Fibroblast of villous mesenchyme (primary cell): ENCODE results near the gene RBFOX2. TPM values are rescaled to one million over a fixed set of nuclear protein-coding genes. Genes with fewer than 3 reads are reported as not detected.

Experiments used
- DNase-seq: peaks from one replicate; pipeline ENCODE4 v3.0.0-alpha.2; 2010; ENCODE audit warnings: low read depth
- H3K4me3 ChIP-seq: 2 replicates; pipeline ENCODE4 v1.5.1; 2011; ENCODE audit warnings: low read depth, mild to moderate bottlenecking, low read length
- total RNA-seq: library from RNA; depleted of rRNA; stranded (reverse); fragments of >200 nt; gene quantifications from 2 replicates; pipeline ENCODE4 v1.2.3, GENCODE V29; 2012
- TF ChIP-seq, protein P1 (sequence below): IDR thresholded peaks from 2 replicates; pipeline ENCODE4 v1.5.1; 2012; ENCODE audit warnings: low read depth, mild to moderate bottlenecking, low read length; ENCODE audit not compliant: insufficient read depth

The RBFOX2 gene
- total RNA-seq, 1 donor: 174 TPM

GRCh38 chr22:36068776-36069344, 40.2 kb upstream of the RBFOX2 start:
- TF ChIP-seq, protein P1, sequence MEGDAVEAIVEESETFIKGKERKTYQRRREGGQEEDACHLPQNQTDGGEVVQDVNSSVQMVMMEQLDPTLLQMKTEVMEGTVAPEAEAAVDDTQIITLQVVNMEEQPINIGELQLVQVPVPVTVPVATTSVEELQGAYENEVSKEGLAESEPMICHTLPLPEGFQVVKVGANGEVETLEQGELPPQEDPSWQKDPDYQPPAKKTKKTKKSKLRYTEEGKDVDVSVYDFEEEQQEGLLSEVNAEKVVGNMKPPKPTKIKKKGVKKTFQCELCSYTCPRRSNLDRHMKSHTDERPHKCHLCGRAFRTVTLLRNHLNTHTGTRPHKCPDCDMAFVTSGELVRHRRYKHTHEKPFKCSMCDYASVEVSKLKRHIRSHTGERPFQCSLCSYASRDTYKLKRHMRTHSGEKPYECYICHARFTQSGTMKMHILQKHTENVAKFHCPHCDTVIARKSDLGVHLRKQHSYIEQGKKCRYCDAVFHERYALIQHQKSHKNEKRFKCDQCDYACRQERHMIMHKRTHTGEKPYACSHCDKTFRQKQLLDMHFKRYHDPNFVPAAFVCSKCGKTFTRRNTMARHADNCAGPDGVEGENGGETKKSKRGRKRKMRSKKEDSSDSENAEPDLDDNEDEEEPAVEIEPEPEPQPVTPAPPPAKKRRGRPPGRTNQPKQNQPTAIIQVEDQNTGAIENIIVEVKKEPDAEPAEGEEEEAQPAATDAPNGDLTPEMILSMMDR: no peak
- H3K4me3 ChIP-seq: no peak overlapping the region
- peak; percentile 13 for DNase-seq

DNA sequence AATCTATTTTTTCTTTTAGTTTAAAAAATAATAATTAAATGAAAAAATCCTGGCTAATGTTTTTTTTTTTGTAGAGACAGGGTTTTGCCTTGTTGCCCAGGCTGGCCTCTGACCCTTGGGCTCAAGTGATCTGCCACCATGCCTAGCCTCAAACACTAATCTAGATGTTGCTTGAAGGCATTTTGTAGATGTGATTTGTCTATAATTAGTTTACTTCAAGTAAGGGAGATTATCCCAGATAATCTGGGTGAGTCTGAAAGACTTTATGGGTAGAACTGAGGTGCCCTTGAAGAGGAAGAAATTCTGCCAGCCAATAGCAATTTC, 38.6 kb upstream of the RBFOX2 start:
- TF ChIP-seq, protein P1: no peak
- DNase-seq: peak; percentile 10
- no peak overlapping the region for H3K4me3 ChIP-seq

- H3K4me3 ChIP-seq: peak overlapping the region; percentile 61
- TF ChIP-seq, protein P1: peak; percentile 98
- DNase-seq: peak; percentile 92
Measured at GRCh38 chr22:36065775-36066544, 37.3 kb upstream of the RBFOX2 start.

DNA sequence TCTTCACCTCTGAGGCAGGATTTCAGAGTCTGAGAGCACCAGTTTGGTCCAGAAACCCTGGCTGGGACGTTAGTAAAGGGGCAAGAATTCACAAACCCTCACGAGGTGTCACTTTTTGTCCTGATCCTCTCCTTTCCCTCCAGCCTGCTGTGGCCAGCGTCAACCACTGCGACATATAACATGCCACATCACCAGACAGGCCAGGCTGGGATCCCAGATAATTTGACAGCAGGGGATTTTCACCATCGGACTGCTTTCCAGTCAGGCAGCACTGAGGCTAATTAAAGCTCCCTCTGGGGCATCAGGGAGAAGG, 36.8 kb upstream of the RBFOX2 start:
- TF ChIP-seq, protein P1: no peak
- peak overlapping the region; percentile 61 for H3K4me3 ChIP-seq
- DNase-seq: no peak

DNA sequence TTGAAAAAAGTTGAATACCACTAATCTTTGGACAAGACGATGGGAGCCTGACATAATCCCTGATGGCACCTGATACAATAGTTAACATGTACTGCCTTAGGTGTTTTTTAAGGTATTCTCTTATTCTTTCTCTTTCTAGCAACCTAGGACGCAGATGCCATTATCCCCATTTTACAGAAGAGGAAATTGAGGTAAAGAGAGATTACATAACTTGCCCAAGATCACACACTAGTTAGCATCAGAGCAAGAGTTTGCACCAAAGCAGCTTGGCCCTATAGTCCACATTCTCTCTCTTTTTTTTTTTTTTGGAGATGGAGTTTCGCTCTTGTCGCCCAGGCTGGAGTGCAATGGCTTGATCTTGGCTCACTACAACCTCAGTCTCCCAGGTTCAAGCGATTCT, 35.7 kb upstream of the RBFOX2 start:
- TF ChIP-seq, protein P1: no peak
- H3K4me3 ChIP-seq: no peak overlapping the region
- no peak for DNase-seq

- H3K4me3 ChIP-seq: no peak overlapping the region
- TF ChIP-seq, protein P1: no peak
- peak; percentile 19 for DNase-seq
Measured at GRCh38 chr22:36056980-36057379, 28.4 kb upstream of the RBFOX2 start.
